Stimulated activated naive CD4-positive, alpha-beta T cell treated with Interleukin-2 at 50 U/mL for 16 hours (primary cell): ENCODE measurements around the gene CFAP58.

Source experiments
- DNase-seq: peaks from one replicate; lab custom pipeline; 2025; lab: John Stamatoyannopoulos, UW

The CFAP58 gene

DNA sequence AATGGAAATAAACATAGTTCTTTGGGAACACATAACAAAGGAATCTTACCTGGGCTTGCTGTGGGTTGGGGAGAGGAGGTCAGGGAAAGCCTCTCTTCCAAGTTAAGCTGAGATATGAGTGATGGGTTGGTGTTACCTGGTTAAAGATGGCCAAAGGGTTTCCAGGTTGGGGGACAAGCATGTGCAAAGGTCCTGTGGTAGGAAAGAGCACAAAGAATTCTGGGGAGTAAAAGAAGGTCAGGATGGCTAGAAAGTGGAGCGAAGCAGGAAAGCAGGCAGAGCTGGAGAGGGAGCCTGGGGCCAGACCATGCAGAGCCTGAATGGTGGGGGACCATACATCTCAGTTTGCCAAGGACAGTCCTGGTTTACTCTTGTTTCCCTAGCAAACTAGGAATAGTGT lies 133.2 kb downstream of the CFAP58 start:
- DNase-seq = no peak

DNA sequence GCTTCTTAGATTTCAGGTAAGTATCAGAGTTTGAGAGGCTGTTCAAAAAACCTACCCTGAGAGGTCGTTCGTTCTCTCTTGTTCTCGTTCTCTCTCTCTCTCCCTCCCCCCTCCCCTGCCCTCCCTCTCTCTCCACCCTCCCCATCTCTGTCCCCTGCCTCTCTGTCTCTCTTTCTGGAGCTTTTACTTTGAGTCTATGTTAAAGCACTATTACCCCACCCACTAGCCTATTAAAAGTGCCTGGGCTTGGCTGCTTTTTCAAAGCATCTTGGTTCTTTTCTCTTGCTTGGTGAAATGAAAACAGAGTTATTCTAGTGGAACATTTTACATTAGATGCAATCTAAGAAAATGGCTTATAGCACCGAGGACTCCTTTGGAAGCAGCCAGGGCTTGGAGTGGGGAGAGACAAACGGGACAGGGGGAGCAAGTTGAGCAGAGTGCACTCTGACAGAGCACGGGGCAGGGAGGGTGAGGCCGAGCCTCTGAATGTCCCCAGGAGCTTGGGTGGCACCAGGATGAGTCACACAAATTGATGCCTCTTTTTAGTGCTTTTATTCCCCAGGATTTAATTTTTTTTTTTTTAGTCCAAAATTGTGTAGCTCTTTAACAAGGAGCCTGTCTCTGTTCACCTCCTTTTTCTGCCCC lies 134.3 kb downstream of the CFAP58 start:
- DNase-seq = no peak

DNA sequence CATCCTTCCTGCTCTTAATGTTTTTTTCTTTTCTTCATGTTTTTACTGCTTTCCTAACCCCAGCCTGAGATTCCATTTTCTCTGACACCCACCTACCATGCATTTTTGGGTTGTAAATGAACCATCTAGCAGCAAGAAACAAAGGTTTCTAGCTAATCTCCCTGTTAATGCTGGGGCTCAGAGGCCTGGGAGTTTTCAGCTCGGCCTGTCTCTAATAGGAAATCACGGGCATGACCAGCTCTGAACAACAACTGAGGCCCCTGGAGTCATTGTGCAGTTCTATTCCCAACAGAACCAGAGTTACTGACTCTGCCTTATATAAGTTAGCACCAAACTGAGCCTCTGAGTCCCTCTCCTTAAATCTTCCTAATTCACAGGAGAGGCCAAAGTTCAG lies 134.8 kb downstream of the CFAP58 start:
- no peak for DNase-seq

DNA sequence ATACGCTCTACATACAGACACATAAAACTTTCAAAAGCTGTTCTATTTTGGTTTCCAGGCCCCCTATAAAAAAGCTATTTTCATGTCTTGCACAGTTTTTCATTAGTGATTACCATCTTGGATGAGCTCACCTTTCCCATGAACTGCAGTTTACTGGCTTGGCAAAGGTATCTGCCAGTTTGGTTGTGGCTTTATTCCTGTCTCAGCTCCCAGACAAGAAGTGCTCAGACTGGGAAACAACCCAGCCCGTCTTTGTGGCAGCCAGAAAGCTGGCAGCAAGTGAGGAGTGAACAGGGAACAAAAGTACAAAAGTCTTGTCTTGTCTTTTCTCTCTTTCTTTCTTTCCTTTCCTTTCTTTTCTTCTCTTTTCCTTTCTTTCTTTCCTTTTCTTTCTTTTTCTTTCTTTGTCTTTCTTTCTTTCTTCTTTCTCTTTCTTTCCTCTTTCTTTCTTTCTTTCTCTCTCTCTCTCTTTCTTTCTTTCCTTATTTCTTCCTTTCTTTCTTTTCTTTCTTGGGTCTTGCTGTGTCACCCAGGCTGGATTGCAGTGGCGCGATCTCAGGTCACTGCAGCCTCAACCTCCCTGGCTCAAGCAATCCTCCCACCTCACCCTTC lies 138.8 kb downstream of the CFAP58 start:
- DNase-seq = no peak

DNA sequence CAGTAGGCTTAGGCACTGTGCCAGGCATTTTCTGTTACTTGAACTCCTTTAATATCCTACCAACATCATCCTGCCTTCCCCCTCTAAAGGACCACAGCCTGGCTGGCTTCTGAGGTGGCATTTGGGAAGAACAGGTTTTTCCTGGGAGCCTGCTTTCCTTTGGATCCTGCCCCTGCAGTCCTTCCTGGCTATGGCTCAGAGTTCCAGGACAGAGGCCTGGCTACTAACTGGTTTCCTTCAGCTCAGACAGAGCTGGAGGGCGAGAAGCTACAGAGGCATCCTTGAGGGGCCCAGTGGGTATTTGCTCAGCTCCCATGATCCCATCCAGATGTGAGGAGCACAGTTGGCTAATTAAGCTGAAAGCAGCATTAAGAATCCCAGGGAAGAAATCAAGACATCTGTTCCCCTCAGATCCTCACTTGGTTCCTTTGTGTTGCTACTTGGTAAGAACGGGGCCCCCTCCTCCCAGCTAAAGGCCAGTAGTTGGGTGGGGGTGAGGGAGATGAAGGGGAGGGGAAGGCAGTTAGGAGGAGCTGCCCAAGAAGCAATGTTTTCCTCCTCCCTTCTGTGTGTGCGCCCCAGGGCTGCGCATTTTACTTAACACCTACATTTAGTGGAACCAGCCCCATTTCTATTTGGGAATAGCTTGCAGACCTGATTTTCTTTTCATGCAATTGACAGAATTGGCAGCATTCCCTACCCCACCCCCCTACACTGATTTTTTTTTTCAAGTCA lies 144.9 kb downstream of the CFAP58 start:
- no peak for DNase-seq

DNA sequence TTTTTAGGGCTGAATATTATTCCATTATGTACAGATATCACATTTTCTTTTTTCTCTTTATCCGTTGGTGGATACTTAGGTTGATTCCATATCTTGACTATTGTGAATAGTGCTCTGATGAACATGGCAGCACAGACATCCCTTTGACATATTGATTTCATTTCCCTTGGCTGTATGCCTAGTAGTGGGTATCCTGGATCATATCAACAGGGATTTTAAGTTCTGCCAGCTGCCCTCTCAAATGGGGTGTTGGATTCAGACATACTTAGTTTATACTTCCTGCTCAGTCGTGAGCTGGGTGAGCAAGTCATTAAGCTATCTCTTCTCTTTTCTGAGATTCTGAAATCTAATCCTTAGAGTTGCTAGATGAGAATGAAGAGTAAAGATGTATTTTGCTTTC lies 147.8 kb downstream of the CFAP58 start:
- no peak for DNase-seq

DNA sequence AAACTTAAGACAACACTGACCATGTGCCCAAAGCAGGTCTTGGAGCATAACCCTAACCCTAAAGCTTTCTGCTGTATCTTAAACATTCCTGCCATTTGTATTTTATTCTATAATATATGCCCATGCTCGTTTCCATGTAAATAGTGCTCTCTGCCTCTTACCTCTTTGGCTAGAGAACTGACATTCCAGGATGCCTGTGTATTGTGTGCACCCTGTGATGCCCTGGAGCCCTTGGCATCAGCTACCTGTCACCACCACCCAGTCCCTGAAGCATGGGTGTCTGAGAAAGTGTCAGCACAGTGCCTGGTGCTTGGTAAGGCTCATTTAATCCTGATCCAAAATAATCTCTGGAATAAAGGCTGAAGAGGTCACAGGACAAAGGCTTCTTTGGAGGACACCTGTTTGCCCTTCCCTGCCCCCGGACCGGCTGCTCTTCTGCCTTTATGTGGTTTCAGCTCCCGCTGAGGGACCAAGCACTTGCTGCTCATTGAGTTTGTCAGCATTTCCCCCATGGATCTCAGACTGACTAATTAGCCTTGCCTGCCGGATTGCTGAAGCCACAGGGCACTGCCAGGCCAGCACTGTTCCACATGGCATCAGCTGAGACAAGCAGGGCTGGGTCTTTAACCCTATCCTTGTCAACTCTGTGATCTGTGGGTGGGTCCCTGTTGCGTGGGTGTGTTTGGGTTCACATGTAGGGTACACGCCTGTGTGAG lies 148.4 kb downstream of the CFAP58 start:
- DNase-seq = no peak

DNA sequence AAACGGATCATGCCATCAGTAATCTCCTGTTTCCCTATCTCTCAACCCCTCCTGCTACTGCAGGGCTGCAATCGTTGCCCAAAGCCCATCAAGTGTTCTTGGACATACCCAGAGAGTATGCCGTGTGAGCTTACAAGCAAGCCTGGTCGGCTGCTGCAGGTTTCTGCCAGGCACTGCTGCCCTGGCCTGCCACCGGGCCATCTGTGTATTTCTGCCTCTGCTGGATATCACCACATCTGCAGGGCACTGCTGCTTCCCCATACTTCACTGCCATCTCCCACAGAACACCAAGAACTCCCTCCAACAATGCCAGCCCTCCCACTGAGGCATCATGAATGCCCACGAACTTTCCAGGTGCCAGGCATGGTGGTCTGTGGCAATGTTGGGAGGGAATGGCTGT lies 149.3 kb downstream of the CFAP58 start:
- no peak for DNase-seq
